ENCODE data around the gene PLD6.

PLD6 gene

DNA sequence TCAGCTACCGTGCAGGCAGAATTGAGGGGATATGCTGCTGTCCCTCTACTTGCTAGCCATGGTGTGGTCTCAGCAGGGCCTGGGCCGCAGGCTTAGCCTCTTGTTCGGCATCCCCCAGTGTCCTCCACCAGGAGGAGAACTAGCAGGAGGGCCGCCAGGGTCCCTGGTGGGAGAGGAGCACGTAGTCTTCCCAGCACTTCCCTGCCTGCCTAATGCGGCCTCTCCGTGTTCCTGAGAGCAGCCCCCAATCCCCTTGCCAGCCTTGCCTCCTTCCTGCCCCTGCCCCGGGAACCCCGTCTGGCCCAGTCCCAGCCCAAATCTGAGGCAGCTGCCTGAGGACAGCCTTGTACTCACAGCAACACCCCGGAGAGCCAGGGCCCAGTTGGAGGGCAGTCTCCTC, 38.1 kb downstream of the PLD6 start:
- H3K27me3 ChIP-seq (ENCODE audit: insufficient read depth, low read depth, severe bottlenecking) = no peaks in the 10 kb centered on the region
- TF ChIP-seq, protein P1, sequence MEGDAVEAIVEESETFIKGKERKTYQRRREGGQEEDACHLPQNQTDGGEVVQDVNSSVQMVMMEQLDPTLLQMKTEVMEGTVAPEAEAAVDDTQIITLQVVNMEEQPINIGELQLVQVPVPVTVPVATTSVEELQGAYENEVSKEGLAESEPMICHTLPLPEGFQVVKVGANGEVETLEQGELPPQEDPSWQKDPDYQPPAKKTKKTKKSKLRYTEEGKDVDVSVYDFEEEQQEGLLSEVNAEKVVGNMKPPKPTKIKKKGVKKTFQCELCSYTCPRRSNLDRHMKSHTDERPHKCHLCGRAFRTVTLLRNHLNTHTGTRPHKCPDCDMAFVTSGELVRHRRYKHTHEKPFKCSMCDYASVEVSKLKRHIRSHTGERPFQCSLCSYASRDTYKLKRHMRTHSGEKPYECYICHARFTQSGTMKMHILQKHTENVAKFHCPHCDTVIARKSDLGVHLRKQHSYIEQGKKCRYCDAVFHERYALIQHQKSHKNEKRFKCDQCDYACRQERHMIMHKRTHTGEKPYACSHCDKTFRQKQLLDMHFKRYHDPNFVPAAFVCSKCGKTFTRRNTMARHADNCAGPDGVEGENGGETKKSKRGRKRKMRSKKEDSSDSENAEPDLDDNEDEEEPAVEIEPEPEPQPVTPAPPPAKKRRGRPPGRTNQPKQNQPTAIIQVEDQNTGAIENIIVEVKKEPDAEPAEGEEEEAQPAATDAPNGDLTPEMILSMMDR (IDR thresholded peaks at IDR 0.05; ENCODE audit: low read depth, low read length) = no peak
- H3K36me3 ChIP-seq = peaks cover 82% of the 10 kb centered on the region
- DNase-seq = no peak
- no peak overlapping the region for H3K27ac ChIP-seq
- no peaks in the 10 kb centered on the region for H3K9me3 ChIP-seq (ENCODE audit: severe bottlenecking)
- no peak overlapping the region for H3K4me3 ChIP-seq (ENCODE audit: low read depth, low read length)

DNA sequence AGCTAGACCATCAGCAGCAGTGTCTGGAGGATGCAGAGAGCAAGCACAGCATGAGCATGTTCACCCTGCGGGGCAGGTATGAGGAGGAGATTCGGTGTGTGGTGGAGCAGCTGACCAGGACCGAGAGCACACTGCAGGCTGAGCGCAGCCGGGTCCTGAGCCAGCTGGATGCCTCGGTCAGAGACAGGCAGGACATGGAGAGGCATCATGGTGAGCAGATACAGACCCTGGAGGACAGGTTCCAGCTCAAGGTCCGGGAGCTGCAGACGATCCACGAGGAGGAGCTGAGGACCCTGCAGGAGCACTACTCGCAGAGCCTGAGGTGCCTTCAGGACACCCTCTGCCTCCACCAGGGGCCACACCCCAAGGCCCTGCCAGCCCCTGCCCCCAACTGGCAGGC, 38.8 kb downstream of the PLD6 start:
- no peaks in the 10 kb centered on the region for H3K9me3 ChIP-seq (ENCODE audit: severe bottlenecking)
- no peak for DNase-seq
- no peaks in the 10 kb centered on the region for H3K27me3 ChIP-seq (ENCODE audit: insufficient read depth, low read depth, severe bottlenecking)
- H3K27ac ChIP-seq = no peak overlapping the region
- peaks cover 82% of the 10 kb centered on the region for H3K36me3 ChIP-seq
- TF ChIP-seq, protein P1 (IDR thresholded peaks at IDR 0.05; ENCODE audit: low read depth, low read length) = no peak
- no peak overlapping the region for H3K4me3 ChIP-seq (ENCODE audit: low read depth, low read length)

DNA sequence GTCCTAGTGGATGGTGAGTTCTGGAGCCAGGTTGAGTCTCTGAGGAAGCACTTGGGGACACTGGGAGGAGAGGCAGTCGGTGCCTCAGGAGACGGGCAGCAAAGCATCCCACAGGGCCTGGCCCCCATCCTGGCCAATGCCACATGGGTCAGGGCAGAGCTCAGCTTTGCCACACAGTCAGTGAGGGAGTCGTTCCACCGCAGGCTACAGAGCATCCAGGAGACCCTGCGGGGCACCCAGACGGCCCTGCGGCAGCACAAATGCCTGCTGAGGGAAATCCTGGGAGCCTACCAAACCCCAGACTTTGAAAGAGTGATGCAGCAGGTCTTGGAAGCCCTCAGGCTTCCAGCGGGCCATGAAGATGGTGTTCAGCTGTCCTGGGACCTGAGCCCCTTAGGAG, 39.7 kb downstream of the PLD6 start:
- TF ChIP-seq, protein P1 (IDR thresholded peaks at IDR 0.05; ENCODE audit: low read depth, low read length) = no peak
- DNase-seq = no peak
- no peak overlapping the region for H3K27ac ChIP-seq
- H3K4me3 ChIP-seq (ENCODE audit: low read depth, low read length) = no peak overlapping the region
- no peaks in the 10 kb centered on the region for H3K9me3 ChIP-seq (ENCODE audit: severe bottlenecking)
- H3K27me3 ChIP-seq (ENCODE audit: insufficient read depth, low read depth, severe bottlenecking) = no peaks in the 10 kb centered on the region
- peaks cover 84% of the 10 kb centered on the region for H3K36me3 ChIP-seq

DNA sequence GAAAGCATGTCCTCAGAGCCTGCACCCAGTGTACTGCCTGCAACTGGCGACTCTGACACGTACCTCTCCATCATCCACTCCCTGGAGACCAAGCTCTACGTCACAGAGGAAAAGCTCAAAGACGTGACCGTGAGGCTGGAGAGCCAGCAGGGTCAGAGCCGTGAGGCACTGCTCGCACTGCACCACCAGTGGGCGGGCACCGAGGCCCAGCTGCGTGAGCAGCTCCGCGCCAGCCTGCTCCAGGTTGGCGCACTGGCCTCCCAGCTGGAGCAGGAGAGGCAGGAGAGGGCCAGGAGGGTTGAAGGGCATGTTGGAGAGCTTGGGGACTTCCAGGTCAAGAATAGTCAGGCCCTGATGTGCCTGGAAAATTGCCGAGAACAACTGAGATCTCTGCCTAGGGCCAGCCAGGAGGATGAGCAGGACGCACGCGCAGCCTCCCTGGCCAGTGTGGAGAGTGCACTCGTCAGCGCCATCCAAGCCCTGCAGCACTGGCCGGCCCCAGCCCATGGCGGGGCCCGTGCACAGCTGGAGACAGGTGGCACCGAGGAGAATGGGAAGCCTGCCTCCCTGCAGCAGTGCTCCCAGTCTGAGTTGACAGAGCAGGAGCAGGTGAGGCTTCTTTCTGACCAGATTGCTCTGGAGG, 40.3 kb downstream of the PLD6 start:
- peaks cover 84% of the 10 kb centered on the region for H3K36me3 ChIP-seq

DNA sequence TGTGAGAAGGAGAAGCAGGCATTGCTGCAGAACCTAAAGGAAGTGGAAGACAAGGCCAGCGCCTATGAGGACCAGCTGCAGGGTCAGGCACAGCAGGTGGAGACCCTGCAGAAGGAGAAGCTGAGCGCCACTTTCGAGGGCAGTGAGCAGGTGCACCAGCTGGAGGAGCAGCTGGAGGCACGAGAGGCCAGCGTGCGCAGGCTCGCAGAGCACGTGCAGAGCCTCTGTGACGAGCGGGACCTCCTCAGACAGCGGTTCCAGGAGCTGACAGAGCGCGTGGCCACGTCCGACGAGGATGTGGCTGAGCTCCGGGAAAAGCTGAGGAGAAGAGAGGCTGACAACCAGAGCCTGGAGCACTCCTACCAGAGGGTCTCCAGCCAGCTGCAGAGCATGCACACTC, 41.5 kb downstream of the PLD6 start:
- H3K27me3 ChIP-seq (ENCODE audit: insufficient read depth, low read depth, severe bottlenecking) = no peaks in the 10 kb centered on the region
- no peak overlapping the region for H3K27ac ChIP-seq
- DNase-seq = no peak
- peaks cover 89% of the 10 kb centered on the region for H3K36me3 ChIP-seq
- H3K9me3 ChIP-seq (ENCODE audit: severe bottlenecking) = no peaks in the 10 kb centered on the region
- H3K4me3 ChIP-seq (ENCODE audit: low read depth, low read length) = no peak overlapping the region
- TF ChIP-seq, protein P1 (IDR thresholded peaks at IDR 0.05; ENCODE audit: low read depth, low read length) = no peak

More for the DNA sequence above, 40.3 kb downstream of the PLD6 start:
- H3K27ac ChIP-seq = no peak overlapping the region
- no peak overlapping the region for H3K4me3 ChIP-seq (ENCODE audit: low read depth, low read length)
- no peaks in the 10 kb centered on the region for H3K9me3 ChIP-seq (ENCODE audit: severe bottlenecking)
- H3K27me3 ChIP-seq (ENCODE audit: insufficient read depth, low read depth, severe bottlenecking) = no peaks in the 10 kb centered on the region
- TF ChIP-seq, protein P1 (IDR thresholded peaks at IDR 0.05; ENCODE audit: low read depth, low read length) = no peak
- no peak for DNase-seq

DNA sequence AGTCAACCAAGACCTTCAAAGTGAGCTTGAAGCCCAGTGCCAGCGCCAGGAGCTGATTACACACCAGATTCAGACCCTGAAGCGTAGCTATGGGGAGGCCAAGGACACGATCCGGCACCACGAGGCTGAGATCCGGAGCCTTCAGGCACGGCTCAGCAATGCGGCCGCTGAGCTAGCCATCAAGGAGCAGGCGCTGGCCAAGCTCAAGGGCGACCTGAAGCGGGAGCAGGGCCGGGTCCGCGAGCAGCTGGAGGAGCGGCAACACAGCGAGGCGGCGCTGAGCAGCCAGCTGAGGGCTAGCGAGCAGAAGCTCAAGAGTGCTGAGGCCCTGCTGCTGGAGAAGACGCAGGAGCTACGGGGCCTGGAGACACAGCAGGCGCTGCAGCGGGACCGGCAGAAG, 42.0 kb downstream of the PLD6 start:
- Histone ChIP-seq H3K27me3 (ENCODE audit: insufficient read depth, low read depth, severe bottlenecking) (no peaks in the 10 kb centered on the region), H3K36me3 (peaks cover 92% of the 10 kb centered on the region), H3K27ac (no peak overlapping the region), H3K9me3 (ENCODE audit: severe bottlenecking) (no peaks in the 10 kb centered on the region), H3K4me3 (ENCODE audit: low read depth, low read length) (no peak overlapping the region)
- no peak for DNase-seq
- TF ChIP-seq, protein P1 (IDR thresholded peaks at IDR 0.05; ENCODE audit: low read depth, low read length) = no peak

Data from WERI-Rb-1 (cell line).